Activated CD4-positive, alpha-beta T cell treated with anti-CD3 and anti-CD28 coated beads, Interleukin-2, amount 50 U/mL, for 24 hours (primary cell): ENCODE results near the gene MMP25.
"Not testable (repeated sequence)": the region's sequence is repeated elsewhere in the genome, so short reads cannot be mapped to it uniquely, and the experiment has no call there.

Experiments used
- DNase-seq, 2 donors: peaks; one replicate each; pipeline ENCODE4 v3.0.0-alpha.2; 2020; ENCODE audit warnings: low read depth in 1 of 2, low spot score in 1 of 2

Gene MMP25

GRCh38 chr16:3028716-3029319 is 17.5 kb upstream of the MMP25 start:
- DNase-seq, result no peak

- DNase-seq, result peak in 1 of 2 donors; percentile 8
These were observed 16.7 kb upstream of the MMP25 start for GRCh38 chr16:3029491-3030221.

GRCh38 chr16:3030222-3031212 is 15.8 kb upstream of the MMP25 start:
- no peak for DNase-seq

- DNase-seq, result no peak
These were observed 13.7 kb upstream of the MMP25 start for GRCh38 chr16:3032624-3033023.

- no peak for DNase-seq
These were observed 10.9 kb upstream of the MMP25 start for GRCh38 chr16:3035289-3035971.

GRCh38 chr16:3035972-3036725 is 10.2 kb upstream of the MMP25 start:
- no peak for DNase-seq

- DNase-seq, result no peak
These were observed 9.5 kb upstream of the MMP25 start, which contains the start of gene BICDL2 for GRCh38 chr16:3036726-3037315. Gene BICDL2 (minus strand): TSS chr16:3036944. CDS start chr16:3035496, 1,448 bp downstream.

GRCh38 chr16:3038256-3038655 is 8.1 kb upstream of the MMP25 start:
- no peak for DNase-seq

GRCh38 chr16:3038896-3039295 is 7.5 kb upstream of the MMP25 start:
- DNase-seq, result no peak

GRCh38 chr16:3042376-3042775 is 4.0 kb upstream of the MMP25 start:
- no peak for DNase-seq

GRCh38 chr16:3044708-3045107 is 1.7 kb upstream of the MMP25 start:
- no peak for DNase-seq

- DNase-seq, result no peak
These were observed 453 bp downstream of the MMP25 start for GRCh38 chr16:3046641-3047386.

GRCh38 chr16:3047387-3047720 is 993 bp downstream of the MMP25 start:
- DNase-seq, result no peak

- no peak for DNase-seq
These were observed 3.6 kb downstream of the MMP25 start for GRCh38 chr16:3049921-3050481.

GRCh38 chr16:3050487-3050886 is 4.1 kb downstream of the MMP25 start:
- DNase-seq, result no peak

- DNase-seq, result no peak
These were observed 4.6 kb downstream of the MMP25 start for GRCh38 chr16:3051009-3051408.

GRCh38 chr16:3051494-3051893 is 5.1 kb downstream of the MMP25 start:
- no peak for DNase-seq

GRCh38 chr16:3052571-3053329 is 6.4 kb downstream of the MMP25 start:
- not testable (repeated sequence) for DNase-seq
